Heart right ventricle (tissue), 16 donors: ENCODE data around the gene ANO1. TPM values are rescaled to one million over a fixed set of nuclear protein-coding genes. Genes with fewer than 3 reads are reported as not detected.

Experiments
- ATAC-seq, 8 donors: fragments of 200-7000 bp; cut with Tn5 transposase; one replicate each; pipeline ENCODE4 v1.9.1; 2020; ENCODE audit warnings: mild to moderate bottlenecking in 8 of 8, moderate library complexity in 8 of 8, moderate number of reproducible peaks in 1 of 8
- DNase-seq, 2 donors: peaks; one replicate each; pipeline ENCODE4 v3.0.0-alpha.2; 2020
- H3K27ac ChIP-seq, 10 donors: fragments of 200-600 bp; sonication (generic) in 2 of 10; one replicate each; pipeline versions ENCODE4 v1.5.0 to v1.8.0; 2020 to 2022; ENCODE audit warnings: mild to moderate bottlenecking in 3 of 10
- H3K27me3 ChIP-seq, 7 donors: fragments of 200-600 bp; one replicate each; pipeline ENCODE4 v1.8.0; 2021 to 2022; ENCODE audit warnings: mild to moderate bottlenecking in 2 of 7
- H3K36me3 ChIP-seq, 9 donors: fragments of 200-600 bp; sonication (generic) in 1 of 9; one replicate each; pipeline versions ENCODE4 v1.5.0 to v1.8.0; 2020 to 2022; ENCODE audit warnings: mild to moderate bottlenecking in 2 of 9
- H3K4me1 ChIP-seq, 9 donors: fragments of 200-600 bp; sonication (generic) in 1 of 9; one replicate each; pipeline versions ENCODE4 v1.5.0 to v1.8.0; 2020 to 2022; ENCODE audit warnings: mild to moderate bottlenecking in 4 of 9
- H3K4me3 ChIP-seq, 10 donors: fragments of 200-600 bp; sonication (generic) in 2 of 10; one replicate each; pipeline versions ENCODE4 v1.5.0 to v1.8.0; 2020 to 2022; ENCODE audit warnings: mild to moderate bottlenecking in 7 of 10, moderate library complexity in 2 of 10
- H3K9me3 ChIP-seq, 11 donors: fragments of 200-600 bp in 10 of 11; sonication (generic) in 2 of 11; one replicate each; pipeline versions ENCODE4 v1.5.0 to v1.8.0; 2013 to 2022; ENCODE audit warnings: mild to moderate bottlenecking in 2 of 11, control low read depth in 1 of 11, moderate library complexity in 1 of 11
- whole genome bisulfite sequencing, 2 donors: extraction: QIAGEN DNeasy Blood & Tissue Kit; methylation state at CpG; one replicate each; pipeline ENCODE4 v1.1.7; 2013; ENCODE audit warnings: inconsistent platforms in 1 of 2; 5-methylcytosine and 5-hydroxymethylcytosine counted together
- intact Hi-C, 10 donors: fragments of 100-400 bp; cut with DNase I; formaldehyde crosslinking; loops; one replicate each; pipeline versions ENCODE4 v1.11.1 to v1.14.2; 2022
- polyA plus RNA-seq, 2 donors: library from polyadenylated mRNA; stranded (reverse); fragments of 200-250 nt; gene quantifications; one replicate each; pipeline ENCODE4 v1.2.3, GENCODE V29; 2013
- total RNA-seq, 10 donors: library from RNA; stranded (reverse); fragmentation: NEBNext Ultra II Directional in 3 of 10; extraction: Animal tissue kit (Norgen Biotek cat#: 25700) in 3 of 10; gene quantifications; one replicate each; pipeline versions ENCODE4 v1.2.1 to v1.2.4, GENCODE V29; 2021 to 2023
- TF ChIP-seq, protein P1 (sequence below), 9 donors: fragments of 200-600 bp; sonication (generic) in 2 of 9; IDR thresholded peaks; one replicate each; pipeline versions ENCODE4 v1.5.0 to v1.8.0; 2021 to 2022; ENCODE audit warnings: antibody characterized with exemption in 9 of 9, mild to moderate bottlenecking in 5 of 9, moderate library complexity in 1 of 9
- donor health status: Arrhythmogenic right ventricular cardiomyopathy.
- donor health status: ischemic (EF 13 %, LVEDD 7.1; RV severe dilation, severe dysfunction).
- donor health status: healthy with polysubstance abuse.
- donor health status: DM: no; HTN: yes; CAD: no.
- donor health status: DM: no; HTN: no; CAD: no.
- donor health status: ischemic (EF 25% LVEDD 6.9; RV normal size, moderate dysfunction).
- donor health status: ischemic (EF 25% LVEDD 5.7; RV mildly dilated, moderate dysfunction).
- donor health status: healthy.
- donor health status: DM: yes; HTN: yes; CAD: no.
- donor health status: Ischemic cardiomyopathy.
- donor health status: ischemic (EF 35%, LVEDD 5.7; RV mildly dilated, moderate dysfunction).
- donor health status: nonischemic (EF 11% LVEDD 7.7; RV severe dilation, severe dysfunction).
- donor health status: DM: yes; HTN: yes; CAD: no.
- donor health status: PGD.
- donor health status: ischemic (EF 29% LVEDD 5.4; RV normal size, mild dysfunction).
- donor health status: nonischemic (EF 23%, LVEDD 6.1; RV moderate dilation, normal function).

ANO1 gene
- total and polyA plus RNA-seq, 12 donors = 6.6 to 13.8 (median 9.7) TPM

DNA sequence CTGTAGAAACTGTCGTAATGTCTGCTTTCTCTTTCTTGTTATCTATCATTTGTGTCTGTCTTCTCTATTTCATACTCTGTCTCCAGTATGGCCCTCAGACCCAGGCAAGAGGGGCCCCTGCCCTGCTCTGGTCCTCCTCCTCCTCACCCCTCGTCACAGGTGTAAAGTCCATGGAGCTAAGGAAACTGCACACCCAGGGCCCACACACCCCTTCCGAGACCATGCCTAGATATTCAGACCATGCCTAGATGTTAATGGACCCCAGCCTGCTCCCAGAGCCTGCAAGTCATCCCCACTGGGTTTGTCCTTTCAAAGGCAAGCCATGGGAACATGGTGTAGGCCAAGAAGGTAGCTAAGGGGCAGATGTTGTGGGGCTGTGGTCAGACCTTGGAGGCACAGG, 24.1 kb upstream of the ANO1 start:
- H3K27ac ChIP-seq = no peak overlapping the region
- H3K9me3 ChIP-seq = peaks cover 0 to 36% (median 3%) of the 10 kb centered on the region in 11 donors
- TF ChIP-seq, protein P1, sequence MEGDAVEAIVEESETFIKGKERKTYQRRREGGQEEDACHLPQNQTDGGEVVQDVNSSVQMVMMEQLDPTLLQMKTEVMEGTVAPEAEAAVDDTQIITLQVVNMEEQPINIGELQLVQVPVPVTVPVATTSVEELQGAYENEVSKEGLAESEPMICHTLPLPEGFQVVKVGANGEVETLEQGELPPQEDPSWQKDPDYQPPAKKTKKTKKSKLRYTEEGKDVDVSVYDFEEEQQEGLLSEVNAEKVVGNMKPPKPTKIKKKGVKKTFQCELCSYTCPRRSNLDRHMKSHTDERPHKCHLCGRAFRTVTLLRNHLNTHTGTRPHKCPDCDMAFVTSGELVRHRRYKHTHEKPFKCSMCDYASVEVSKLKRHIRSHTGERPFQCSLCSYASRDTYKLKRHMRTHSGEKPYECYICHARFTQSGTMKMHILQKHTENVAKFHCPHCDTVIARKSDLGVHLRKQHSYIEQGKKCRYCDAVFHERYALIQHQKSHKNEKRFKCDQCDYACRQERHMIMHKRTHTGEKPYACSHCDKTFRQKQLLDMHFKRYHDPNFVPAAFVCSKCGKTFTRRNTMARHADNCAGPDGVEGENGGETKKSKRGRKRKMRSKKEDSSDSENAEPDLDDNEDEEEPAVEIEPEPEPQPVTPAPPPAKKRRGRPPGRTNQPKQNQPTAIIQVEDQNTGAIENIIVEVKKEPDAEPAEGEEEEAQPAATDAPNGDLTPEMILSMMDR (IDR thresholded peaks at IDR 0.05) = no peak
- 89 to 92% methylated on average over 3 of the region's 3 CpGs for WGBS, 2 donors
- H3K36me3 ChIP-seq = no peaks in the 10 kb centered on the region
- DNase-seq (no peak), ATAC-seq (no peak)
- H3K27me3 ChIP-seq = peaks cover 0 to 22% (median 5%) of the 10 kb centered on the region in 7 donors
- H3K4me3 ChIP-seq = no peak overlapping the region
- intact Hi-C loops = no loop called here
- peaks cover 0 to 8% (median 0%) of the 10 kb centered on the region in 9 donors for H3K4me1 ChIP-seq

DNA sequence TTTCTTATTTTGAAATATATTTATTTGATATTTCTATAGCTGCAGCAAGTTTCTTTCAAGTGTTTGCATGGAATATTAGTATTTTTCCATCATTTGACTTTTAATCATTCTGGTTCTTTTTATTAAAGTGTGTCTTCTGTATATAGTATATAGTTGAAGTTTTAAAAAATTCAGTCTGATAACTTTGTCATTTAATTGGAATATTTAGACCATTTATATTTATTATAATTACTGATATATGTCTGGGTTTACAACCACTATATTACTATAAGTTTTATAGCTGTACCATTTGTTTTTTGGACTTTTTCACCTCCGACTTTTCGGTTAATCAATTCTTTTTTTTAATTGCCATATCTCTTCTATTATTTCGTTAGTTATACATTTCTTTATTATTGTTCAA, 22.7 kb upstream of the ANO1 start:
- no peak for ATAC-seq
- no peak overlapping the region for H3K27ac ChIP-seq

DNA sequence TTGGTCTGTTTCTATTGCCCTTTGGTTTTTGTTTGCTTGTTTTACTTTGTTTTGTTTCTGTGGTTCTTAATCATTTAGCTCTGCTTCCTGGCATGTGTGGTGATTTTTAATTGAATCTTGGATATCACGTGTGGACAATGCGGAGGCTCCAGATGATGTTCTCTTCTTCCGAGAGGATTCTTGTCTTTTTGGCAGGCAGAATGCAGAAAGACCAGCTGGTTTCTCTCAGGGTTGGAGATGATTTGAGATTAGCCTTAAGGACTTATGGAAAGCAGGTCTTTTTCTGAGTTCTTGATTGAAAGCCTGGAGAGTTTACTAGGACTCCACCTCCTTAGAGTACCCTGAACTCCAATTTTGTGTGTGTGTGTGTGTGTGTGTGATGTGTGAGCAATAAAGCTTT, 21.0 kb upstream of the ANO1 start:
- Histone ChIP-seq H3K36me3 (no peaks in the 10 kb centered on the region), H3K27me3 (peaks cover 0 to 12% (median 0%) of the 10 kb centered on the region in 7 donors), H3K27ac (peak overlapping the region in 1 of 10 donors; percentile 12), H3K4me1 (peaks cover 0 to 16% (median 0%) of the 10 kb centered on the region in 9 donors), H3K4me3 (no peak overlapping the region), H3K9me3 (peaks cover 0 to 36% (median 3%) of the 10 kb centered on the region in 11 donors)
- intact Hi-C loops = no loop called here
- 49 to 54% methylated on average over 3 of the region's 3 CpGs for WGBS, 2 donors
- ATAC-seq (peak in 1 of 8 donors; percentile 39), DNase-seq (no peak)
- TF ChIP-seq, protein P1 (IDR thresholded peaks at IDR 0.05) = no peak

More for the DNA sequence above, 22.7 kb upstream of the ANO1 start:
- TF ChIP-seq, protein P1 (IDR thresholded peaks at IDR 0.05) = no peak
- WGBS, 2 donors = 65 to 66% methylated on average over 3 of the region's 3 CpGs
- H3K36me3 ChIP-seq = no peaks in the 10 kb centered on the region
- H3K27me3 ChIP-seq = peaks cover 0 to 16% (median 0%) of the 10 kb centered on the region in 7 donors
- peaks cover 0 to 36% (median 3%) of the 10 kb centered on the region in 11 donors for H3K9me3 ChIP-seq
- H3K4me1 ChIP-seq = peaks cover 0 to 16% (median 0%) of the 10 kb centered on the region in 9 donors
- H3K4me3 ChIP-seq = no peak overlapping the region
- intact Hi-C loops = no loop called here
- DNase-seq = no peak

DNA sequence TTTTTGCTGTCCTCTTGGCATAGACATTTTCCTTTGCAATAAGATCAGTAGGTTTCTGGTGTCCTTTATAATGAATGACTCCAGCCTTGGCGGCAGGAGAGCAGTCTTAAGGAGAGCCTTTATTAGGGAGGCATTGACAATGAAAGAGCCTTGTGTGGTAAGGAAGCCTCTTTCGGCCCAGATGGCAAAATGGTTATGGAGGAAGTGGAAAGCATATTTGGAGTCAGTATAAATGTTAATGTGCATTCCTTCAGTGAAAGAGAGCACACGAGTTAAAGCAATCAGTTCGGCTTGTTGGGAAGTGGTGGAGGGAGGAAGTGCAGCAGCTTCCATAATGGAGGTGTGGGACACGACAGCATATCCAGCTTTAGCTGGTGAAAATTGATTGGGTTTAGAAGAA, 18.1 kb upstream of the ANO1 start:
- intact Hi-C loops = no loop called here
- no peak for DNase-seq
- Histone ChIP-seq H3K27ac (no peak overlapping the region), H3K4me1 (peaks cover 0 to 16% (median 0%) of the 10 kb centered on the region in 9 donors), H3K27me3 (peaks cover 0 to 5% (median 0%) of the 10 kb centered on the region in 7 donors), H3K4me3 (no peak overlapping the region), H3K36me3 (no peaks in the 10 kb centered on the region), H3K9me3 (peaks cover 0 to 19% (median 3%) of the 10 kb centered on the region in 11 donors)
- WGBS, 2 donors = 57 to 68% methylated on average over 5 of the region's 5 CpGs
- ATAC-seq = no peak
- TF ChIP-seq, protein P1 (IDR thresholded peaks at IDR 0.05) = no peak
